ENCODE measurements around the gene SPDYE3.
"Not testable (repeated sequence)": the region's sequence is repeated elsewhere in the genome, so short reads cannot be mapped to it uniquely, and the experiment has no call there.

The SPDYE3 gene

DNA sequence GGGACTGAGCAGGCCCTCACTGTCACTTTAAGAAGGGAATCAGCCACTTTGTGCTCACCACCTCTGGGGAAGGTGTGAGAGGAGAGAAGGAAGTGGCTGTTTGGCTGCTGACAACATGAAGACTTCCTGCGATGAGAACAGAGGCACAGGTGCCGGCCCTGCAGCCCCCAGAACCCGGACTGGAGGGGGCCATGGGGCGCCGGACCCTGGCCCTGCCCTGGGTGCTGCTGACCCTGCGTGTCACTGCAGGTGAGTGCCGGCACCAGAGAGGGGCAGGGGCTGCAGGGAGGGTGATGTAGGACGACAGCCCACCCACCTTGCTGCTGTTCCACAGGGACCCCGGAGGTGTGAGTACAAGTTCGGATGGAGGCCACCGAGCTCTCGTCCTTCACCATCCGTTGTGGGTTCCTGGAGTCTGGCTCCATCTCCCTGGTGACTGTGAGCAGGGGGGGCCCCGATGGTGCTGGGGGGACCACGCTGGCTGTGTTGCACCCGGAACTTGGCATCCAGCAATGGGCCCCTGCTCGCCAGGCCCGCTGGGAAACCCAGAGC lies 44.8 kb downstream of the SPDYE3 start:
- not testable (repeated sequence) for DNase-seq

GRCh38 chr7:100352984-100353684 lies 45.6 kb downstream of the SPDYE3 start:
- no peak for DNase-seq

- DNase-seq, result no peak
Measured at GRCh38 chr7:100353685-100354330, 46.3 kb downstream of the SPDYE3 start.

GRCh38 chr7:100356416-100357068 lies 49.0 kb downstream of the SPDYE3 start:
- DNase-seq, result no peak

DNA sequence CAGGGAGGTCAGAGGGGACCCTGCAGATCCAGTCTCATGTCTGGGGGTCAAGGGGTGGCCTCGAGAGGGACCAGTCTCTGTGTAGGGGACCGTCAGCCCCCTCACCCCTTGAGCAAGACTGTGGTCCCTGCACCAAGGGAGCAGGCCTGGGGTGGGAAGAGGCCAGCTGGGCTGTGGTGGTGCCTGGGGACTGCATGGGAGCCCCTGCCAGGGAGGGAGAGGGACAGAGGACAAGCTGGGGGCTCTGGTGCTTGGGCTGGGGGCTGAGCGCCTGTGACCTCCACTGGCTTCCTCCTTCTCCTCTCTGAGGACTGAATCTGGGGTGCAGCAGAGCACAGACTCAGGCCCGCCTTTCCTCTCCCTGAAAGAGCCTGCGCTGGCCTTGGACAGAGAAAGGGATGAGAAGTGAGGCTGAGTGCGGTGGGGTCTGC lies 49.6 kb downstream of the SPDYE3 start:
- DNase-seq, result no peak

- no peak for DNase-seq
Measured at GRCh38 chr7:100358027-100358856, 50.7 kb downstream of the SPDYE3 start, which contains the start of gene PILRB. TSS of gene PILRB (plus strand) at chr7:100358117. CDS start at chr7:100358303, 186 bp downstream.

DNA sequence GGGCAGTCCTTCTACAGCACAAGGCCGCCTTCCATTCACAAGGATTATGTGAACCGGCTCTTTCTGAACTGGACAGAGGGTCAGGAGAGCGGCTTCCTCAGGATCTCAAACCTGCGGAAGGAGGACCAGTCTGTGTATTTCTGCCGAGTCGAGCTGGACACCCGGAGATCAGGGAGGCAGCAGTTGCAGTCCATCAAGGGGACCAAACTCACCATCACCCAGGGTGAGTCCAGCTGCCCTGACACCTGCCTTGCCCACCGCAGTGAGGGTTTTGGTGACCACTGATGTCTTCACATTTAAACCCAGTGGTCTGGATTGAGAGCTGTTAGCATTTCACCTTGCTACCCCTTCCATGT lies 51.3 kb downstream of the SPDYE3 start:
- DNase-seq, result no peak

GRCh38 chr7:100360135-100360854 lies 52.8 kb downstream of the SPDYE3 start:
- no peak for DNase-seq

GRCh38 chr7:100363098-100363497 lies 55.6 kb downstream of the SPDYE3 start:
- DNase-seq, result no peak

DNA sequence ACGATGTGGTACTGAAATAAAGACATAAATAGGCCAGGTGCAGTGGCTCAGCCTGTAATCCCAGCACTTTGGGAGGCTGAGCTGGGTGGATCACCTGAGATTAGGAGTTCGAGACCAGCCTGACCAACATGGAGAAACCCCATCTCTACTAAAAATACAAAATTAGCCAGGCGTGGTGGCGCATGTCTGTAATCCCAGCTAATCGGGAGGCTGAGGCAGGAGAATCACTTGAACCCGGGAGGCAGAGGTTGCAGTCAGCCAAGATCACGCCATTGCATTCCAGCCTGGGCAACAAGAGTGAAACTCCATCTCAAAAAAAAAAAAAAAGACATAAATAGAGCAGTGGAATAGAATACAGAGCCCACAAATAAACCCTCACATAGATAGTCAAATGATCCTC lies 56.3 kb downstream of the SPDYE3 start:
- DNase-seq, result not testable (repeated sequence)

- no peak for DNase-seq
Measured at GRCh38 chr7:100364480-100364879, 57.0 kb downstream of the SPDYE3 start.

DNA sequence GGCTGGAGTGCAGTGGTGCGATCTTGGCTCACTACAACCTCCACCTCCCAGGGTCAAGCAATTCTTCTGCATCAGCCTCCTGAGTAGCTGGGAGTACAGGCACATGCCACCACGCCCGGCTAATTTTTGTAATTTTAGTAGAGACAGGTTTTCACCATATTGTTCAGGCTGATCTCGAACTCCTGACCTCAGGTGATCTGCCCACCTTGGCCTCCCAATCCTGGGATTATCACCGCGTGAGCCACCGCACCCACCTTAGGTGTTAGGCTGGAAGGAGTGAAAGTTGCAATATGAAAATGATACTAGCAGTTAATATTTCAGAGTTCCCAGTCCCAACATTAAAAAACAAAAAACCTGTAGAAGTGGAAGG lies 58.5 kb downstream of the SPDYE3 start:
- DNase-seq, result not testable (repeated sequence)

DNA sequence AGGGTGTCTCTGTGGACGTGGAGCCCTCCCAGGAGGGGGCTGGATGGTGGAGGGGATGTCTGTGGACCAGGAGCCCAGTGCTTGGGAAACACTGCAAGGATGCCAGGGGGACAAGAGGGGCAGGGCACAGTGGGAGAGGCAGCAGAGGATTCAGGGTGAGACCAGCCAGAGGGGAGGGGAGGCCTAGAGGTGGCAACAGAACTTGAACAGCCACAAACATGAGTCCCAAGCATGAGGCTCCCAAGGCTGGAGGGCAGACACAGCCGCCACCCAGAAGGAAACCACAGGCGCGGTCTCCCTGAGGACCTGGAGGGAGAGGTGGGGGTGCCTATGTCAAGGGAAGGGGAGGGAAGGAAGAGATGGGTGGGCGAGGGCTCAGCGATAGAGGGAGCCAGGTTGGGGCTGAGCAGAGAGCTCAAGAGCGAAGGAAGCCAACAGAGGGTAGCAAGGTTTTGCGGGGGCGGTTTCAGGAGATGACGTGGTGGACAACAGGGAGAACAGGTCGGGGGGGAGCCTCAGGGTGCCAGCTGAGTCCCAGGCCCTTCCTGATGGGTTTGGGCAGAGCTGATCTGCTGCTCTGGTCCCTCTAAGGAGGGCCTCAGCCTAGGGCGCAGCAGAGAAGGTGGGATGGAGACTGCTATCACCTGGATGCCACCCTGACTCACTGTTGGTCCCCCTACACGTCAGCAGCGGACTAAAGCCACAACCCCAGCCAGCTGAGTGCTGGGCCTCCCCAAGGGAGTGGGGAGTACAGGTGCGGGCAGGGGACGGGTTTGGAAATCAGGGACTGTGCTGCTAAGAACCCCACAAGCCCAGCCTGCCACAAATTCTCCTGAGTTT lies 59.1 kb downstream of the SPDYE3 start:
- no peak for DNase-seq

DNA sequence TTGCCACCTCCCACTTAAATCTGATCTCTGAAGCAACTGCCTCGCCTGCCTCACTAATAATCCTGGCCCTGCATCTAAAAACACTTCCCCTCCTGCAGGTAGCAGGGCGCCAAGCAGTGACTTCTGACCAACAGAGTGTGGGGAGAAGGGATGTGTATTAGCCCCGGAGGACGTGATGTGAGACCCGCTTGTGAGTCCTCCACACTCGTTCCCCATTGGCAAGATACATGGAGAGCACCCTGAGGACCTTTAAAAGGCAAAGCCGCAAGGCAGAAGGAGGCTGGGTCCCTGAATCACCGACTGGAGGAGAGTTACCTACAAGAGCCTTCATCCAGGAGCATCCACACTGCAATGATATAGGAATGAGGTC lies 59.7 kb downstream of the SPDYE3 start:
- DNase-seq, result no peak

- no peak for DNase-seq
Measured at GRCh38 chr7:100367676-100368613, 60.4 kb downstream of the SPDYE3 start.

DNA sequence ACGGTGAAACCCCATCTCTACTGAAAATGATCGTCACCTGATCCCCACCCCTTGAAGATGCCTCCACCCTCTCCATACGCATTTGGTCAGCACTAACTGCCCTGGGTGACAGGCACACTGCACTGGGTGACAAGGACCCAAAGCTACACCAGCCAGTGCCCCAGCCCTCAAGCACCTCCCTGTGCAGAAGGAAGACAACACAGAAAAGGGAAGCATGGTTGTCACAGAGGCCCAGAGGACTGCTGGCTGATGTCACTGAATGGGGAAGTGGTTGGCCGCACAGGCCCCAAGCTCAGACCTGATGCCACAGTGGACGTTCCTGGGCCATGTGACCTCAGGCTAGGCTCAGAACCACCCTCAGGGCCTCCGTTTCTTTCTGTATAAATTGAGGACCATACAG lies 61.6 kb downstream of the SPDYE3 start:
- no peak for DNase-seq

DNA sequence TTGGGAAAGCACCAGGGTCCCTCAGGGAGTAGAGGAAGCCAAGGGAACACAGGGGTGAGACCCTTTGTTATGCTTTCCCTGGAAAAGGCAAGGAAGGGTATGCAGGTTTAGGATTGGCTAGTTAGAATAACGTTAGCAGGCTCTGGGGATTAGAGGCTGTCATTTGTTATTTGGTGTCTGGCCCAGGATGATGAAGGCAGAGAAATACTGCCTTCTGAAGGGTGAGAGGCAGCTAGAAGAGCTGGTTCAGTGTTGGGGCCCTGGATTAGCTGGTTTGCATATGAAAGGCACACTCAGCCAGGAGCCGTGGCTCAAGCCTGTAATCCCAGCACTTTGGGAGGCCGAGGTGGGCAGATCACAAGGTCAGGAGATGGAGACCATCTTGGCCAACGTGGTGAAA lies 62.8 kb downstream of the SPDYE3 start:
- no peak for DNase-seq

DNA sequence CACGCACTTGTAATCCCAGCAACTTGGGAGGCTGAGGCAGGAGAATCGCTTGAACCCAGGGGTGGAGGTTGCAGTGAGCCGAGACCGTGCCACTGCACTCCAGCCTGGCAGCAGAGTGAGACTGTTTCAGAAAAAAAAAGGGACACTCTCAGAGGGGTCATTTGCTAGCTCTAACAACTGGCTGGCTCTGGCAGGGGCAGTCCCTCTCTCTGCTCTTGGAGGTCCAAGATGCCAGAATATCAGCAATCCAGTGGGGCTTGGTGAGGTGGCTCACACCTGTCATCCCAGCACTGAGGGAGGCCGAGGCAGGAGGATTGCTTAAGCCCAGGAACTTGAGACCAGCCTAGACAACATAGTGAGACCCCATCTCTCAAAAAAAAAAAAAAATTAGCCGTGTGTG lies 63.2 kb downstream of the SPDYE3 start:
- no peak for DNase-seq

- DNase-seq, result no peak
Measured at GRCh38 chr7:100371561-100372171, 64.2 kb downstream of the SPDYE3 start.
